ENCODE results near the gene SCD5. TPM values are rescaled to one million over a fixed set of nuclear protein-coding genes. Genes with fewer than 3 reads are reported as not detected.

The SCD5 gene
- total RNA-seq, 2 experiments from 2014 or later = 0.47 to 0.76 TPM

DNA sequence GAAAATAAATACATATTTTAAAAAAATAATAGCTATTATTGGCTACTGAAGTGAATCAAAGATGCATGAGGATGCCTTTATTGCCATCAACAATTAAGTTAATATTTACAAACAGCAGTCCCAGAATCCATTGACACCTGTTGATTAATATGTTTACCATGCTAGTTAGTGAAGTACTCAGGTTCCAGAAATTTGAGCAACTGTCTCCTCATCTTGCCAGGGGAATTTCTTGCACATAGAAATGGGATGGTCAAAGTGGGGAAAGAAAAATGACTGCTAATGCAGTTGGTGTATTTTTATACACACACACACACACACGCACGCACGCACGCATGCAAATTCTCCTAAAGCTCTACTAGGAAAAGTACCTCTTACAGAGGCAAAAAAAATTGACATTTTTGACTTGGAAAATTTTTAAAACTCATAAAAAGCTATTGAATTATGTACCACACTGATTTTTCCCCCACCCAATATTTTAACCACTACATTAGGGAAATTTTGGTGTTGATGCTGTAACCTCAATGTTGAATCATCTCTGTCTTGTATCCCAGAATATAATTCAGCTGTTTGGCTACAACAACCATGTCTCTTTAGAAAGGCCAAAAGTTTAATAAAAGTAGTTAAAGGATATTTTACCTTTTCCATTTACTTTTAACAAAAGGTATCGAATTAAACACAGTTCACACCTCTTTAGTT, 131.5 kb downstream of the SCD5 start:
- CTCF ChIA-PET (ENCODE audit: unreplicated experiment) = no interaction called here

DNA sequence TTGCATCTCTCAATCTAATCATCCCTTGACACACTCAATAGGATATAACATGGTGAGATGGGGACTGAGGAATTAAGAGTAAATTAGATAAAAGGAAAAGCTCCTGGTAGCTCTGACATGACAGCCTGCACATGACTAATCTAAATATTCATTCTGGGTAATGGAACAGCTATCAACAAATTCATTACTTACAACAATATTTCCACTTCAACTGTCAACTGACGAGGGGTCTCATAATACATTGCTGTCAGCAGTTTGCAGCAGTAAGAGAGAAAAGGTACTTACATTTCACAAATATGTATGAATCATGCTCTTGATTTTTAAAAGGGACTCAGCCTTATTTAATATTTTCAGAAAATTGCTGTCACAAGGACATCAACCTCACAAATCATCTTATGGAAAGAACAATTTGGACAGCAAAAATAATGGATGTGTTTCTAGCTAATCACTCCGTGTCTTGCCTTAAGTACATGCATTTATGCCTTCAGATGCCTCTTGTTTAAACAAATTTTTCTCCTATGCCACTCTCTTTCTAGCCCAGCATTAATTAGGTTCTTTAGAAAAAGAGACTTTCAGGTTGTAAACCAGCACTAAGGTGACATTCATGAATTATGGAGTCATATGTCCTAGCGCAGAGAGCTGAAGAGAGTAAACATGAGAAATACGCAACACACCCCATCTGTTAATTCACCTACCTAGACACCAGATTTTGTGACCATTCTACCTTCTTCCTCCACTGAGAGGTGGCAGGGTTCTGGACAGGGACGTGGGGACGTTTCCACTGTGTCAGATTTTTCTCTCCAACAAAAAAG, 137.2 kb downstream of the SCD5 start:
- TF ChIP-seq EZH2phosphoT487 (IDR thresholded peaks at IDR 0.05; ENCODE audit: borderline replicate concordance, low read depth, low read length) = no peak
- H3K4me2 ChIP-seq (ENCODE audit: low read length) = no peak overlapping the region
- no TSS peak for BruUV-seq (replicated peaks)
- no peak for DNase-seq (ENCODE audit: low spot score)
- H4K20me1 ChIP-seq (ENCODE audit: insufficient read depth, low read length) = no peaks in the 10 kb centered on the region
- CTCF ChIA-PET (ENCODE audit: unreplicated experiment) = interaction anchor here (0.6 kb wide), 1 partner anchor 1740 kb away, joined by 3 read pairs; no protein-coding TSS in a partner anchor
- no peaks in the 10 kb centered on the region for H3K36me3 ChIP-seq (ENCODE audit: insufficient read depth, low read length)
- no peak overlapping the region for H3K27ac ChIP-seq (ENCODE audit: low read depth, low read length, poor library complexity, severe bottlenecking)
- H3K9me3 ChIP-seq (ENCODE audit: low read length) = no peaks in the 10 kb centered on the region
- intact Hi-C loops (cut with micrococcal nuclease; ENCODE audit: unreplicated experiment) = no loop called here
- H3K79me2 ChIP-seq (ENCODE audit: insufficient read depth, low read depth, low read length) = no peaks in the 10 kb centered on the region
- H3K4me3 ChIP-seq (ENCODE audit: low read depth, low read length, poor library complexity, severe bottlenecking) = no peak overlapping the region
- H2AFZ ChIP-seq (ENCODE audit: low read length) = no peak overlapping the region
- H3K9me2 ChIP-seq (ENCODE audit: insufficient read depth, low read length) = no peaks in the 10 kb centered on the region
- H3K4me1 ChIP-seq (ENCODE audit: insufficient read depth, low read length, poor library complexity, severe bottlenecking) = no peaks in the 10 kb centered on the region
- POLR2A ChIA-PET = interaction anchor here (0.7 to 1.1 kb wide), 2 partner anchors 22 to 145 kb away, joined by 3 read pairs; no protein-coding TSS in a partner anchor

More for the DNA sequence above, 131.5 kb downstream of the SCD5 start:
- H3K36me3 ChIP-seq (ENCODE audit: insufficient read depth, low read length) = no peaks in the 10 kb centered on the region
- H3K79me2 ChIP-seq (ENCODE audit: insufficient read depth, low read depth, low read length) = no peaks in the 10 kb centered on the region
- H4K20me1 ChIP-seq (ENCODE audit: insufficient read depth, low read length) = no peaks in the 10 kb centered on the region
- POLR2A ChIA-PET = no interaction called here
- no TSS peak for BruUV-seq (replicated peaks)
- intact Hi-C loops (cut with micrococcal nuclease; ENCODE audit: unreplicated experiment) = no loop called here
- no peak for DNase-seq (ENCODE audit: low spot score)
- H3K4me1 ChIP-seq (ENCODE audit: insufficient read depth, low read length, poor library complexity, severe bottlenecking) = no peaks in the 10 kb centered on the region
- no peak overlapping the region for H2AFZ ChIP-seq (ENCODE audit: low read length)
- no peak for TF ChIP-seq EZH2phosphoT487 (IDR thresholded peaks at IDR 0.05; ENCODE audit: borderline replicate concordance, low read depth, low read length)
- no peak overlapping the region for H3K4me2 ChIP-seq (ENCODE audit: low read length)
- H3K9me2 ChIP-seq (ENCODE audit: insufficient read depth, low read length) = no peaks in the 10 kb centered on the region
- no peak overlapping the region for H3K27ac ChIP-seq (ENCODE audit: low read depth, low read length, poor library complexity, severe bottlenecking)
- no peak overlapping the region for H3K4me3 ChIP-seq (ENCODE audit: low read depth, low read length, poor library complexity, severe bottlenecking)
- no peaks in the 10 kb centered on the region for H3K9me3 ChIP-seq (ENCODE audit: low read length)

DNA sequence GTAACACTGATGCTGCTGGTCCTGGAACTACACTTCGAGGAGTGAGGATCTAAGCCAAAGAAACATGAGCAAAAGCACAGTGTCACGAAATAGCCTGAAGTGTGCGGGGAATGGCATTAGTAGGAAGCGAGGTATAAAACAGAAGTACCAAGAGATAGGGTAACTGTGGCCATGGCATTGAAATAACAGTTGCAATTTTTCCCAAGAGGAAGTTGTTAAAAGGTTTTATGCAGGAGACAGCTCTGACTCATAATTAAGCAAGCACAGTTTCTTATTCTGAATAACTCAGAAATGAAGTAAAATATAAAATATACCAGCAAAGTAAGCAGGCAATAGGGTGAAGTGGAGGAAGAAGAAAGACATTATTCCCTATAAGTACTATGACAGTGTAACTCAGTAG, 146.5 kb downstream of the SCD5 start:
- ChIA-PET CTCF (ENCODE audit: unreplicated experiment) (no interaction called here), POLR2A (interaction anchor here (1.0 kb wide), 1 partner anchor 16 kb away, joined by 3 read pairs; no protein-coding TSS in a partner anchor)
- no peak overlapping the region for H3K4me3 ChIP-seq (ENCODE audit: low read depth, low read length, poor library complexity, severe bottlenecking)
- H3K4me2 ChIP-seq (ENCODE audit: low read length) = no peak overlapping the region
- no peak for TF ChIP-seq EZH2phosphoT487 (IDR thresholded peaks at IDR 0.05; ENCODE audit: borderline replicate concordance, low read depth, low read length)
- TF ChIP-seq, protein P1, sequence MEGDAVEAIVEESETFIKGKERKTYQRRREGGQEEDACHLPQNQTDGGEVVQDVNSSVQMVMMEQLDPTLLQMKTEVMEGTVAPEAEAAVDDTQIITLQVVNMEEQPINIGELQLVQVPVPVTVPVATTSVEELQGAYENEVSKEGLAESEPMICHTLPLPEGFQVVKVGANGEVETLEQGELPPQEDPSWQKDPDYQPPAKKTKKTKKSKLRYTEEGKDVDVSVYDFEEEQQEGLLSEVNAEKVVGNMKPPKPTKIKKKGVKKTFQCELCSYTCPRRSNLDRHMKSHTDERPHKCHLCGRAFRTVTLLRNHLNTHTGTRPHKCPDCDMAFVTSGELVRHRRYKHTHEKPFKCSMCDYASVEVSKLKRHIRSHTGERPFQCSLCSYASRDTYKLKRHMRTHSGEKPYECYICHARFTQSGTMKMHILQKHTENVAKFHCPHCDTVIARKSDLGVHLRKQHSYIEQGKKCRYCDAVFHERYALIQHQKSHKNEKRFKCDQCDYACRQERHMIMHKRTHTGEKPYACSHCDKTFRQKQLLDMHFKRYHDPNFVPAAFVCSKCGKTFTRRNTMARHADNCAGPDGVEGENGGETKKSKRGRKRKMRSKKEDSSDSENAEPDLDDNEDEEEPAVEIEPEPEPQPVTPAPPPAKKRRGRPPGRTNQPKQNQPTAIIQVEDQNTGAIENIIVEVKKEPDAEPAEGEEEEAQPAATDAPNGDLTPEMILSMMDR (conservative IDR thresholded peaks at IDR 0.05; ENCODE audit: low read length) = no peak
- BruUV-seq (replicated peaks) = no TSS peak
- no peaks in the 10 kb centered on the region for H3K9me3 ChIP-seq (ENCODE audit: low read length)
- no peaks in the 10 kb centered on the region for H4K20me1 ChIP-seq (ENCODE audit: insufficient read depth, low read length)
- no peak overlapping the region for H2AFZ ChIP-seq (ENCODE audit: low read length)
- H3K79me2 ChIP-seq (ENCODE audit: insufficient read depth, low read depth, low read length) = no peaks in the 10 kb centered on the region
- no peaks in the 10 kb centered on the region for H3K36me3 ChIP-seq (ENCODE audit: insufficient read depth, low read length)
- H3K4me1 ChIP-seq (ENCODE audit: insufficient read depth, low read length, poor library complexity, severe bottlenecking) = no peaks in the 10 kb centered on the region
- intact Hi-C loops (cut with micrococcal nuclease; ENCODE audit: unreplicated experiment) = no loop called here
- no peak for DNase-seq (ENCODE audit: low spot score)
- H3K9me2 ChIP-seq (ENCODE audit: insufficient read depth, low read length) = no peaks in the 10 kb centered on the region
- no peak overlapping the region for H3K27ac ChIP-seq (ENCODE audit: low read depth, low read length, poor library complexity, severe bottlenecking)

Measured in OCI-LY7 (cell line).